H1 (cell line): ENCODE measurements around the gene DDR1. TPM values are rescaled to one million over a fixed set of nuclear protein-coding genes. Genes with fewer than 3 reads are reported as not detected.

Source experiments
- CTCF ChIA-PET: fragments of 300-600 bp; sonication (Branson Sonifier 250); formaldehyde crosslinking; loops from one replicate; lab custom pipeline; 2021; ENCODE audit not compliant: partially characterized antibody; lab: Charles Lee
- POLR2A ChIA-PET: fragments of 300-600 bp; sonication (Branson Sonifier 250); formaldehyde crosslinking; loops from one replicate; lab custom pipeline; 2021; ENCODE audit warnings: inconsistent platforms; ENCODE audit not compliant: partially characterized antibody; lab: Charles Lee
- DNase-seq, 2 experiments: peaks; one replicate each; pipeline versions ENCODE4 v3.0.0 to v3.0.0-alpha.2; 2010 to 2022; ENCODE audit warnings: low spot score in 2 of 2, low read depth in 1 of 2, mixed read lengths in 1 of 2
- FAIRE-seq: peaks from 2 replicates; lab custom pipeline; 2011; peaks lifted over from hg19 to GRCh38; lab: Jason Lieb, UNC
- H2AFZ ChIP-seq: 2 replicates; pipeline ENCODE4 v1.8.1; 2012; ENCODE audit warnings: low read length, inconsistent platforms
- H2AK5ac ChIP-seq: 2 replicates; pipeline ENCODE4 v1.6.1; 2013; ENCODE audit warnings: low read depth, low read length
- H2BK120ac ChIP-seq: replicated peaks from 2 replicates; pipeline ENCODE3; 2013; ENCODE audit warnings: low read depth, low read length, inconsistent platforms
- H2BK12ac ChIP-seq: 2 replicates; pipeline ENCODE4 v1.6.1; 2013; ENCODE audit warnings: low read depth, low read length
- H2BK15ac ChIP-seq: 2 replicates; pipeline ENCODE4 v1.6.1; 2013; ENCODE audit warnings: low read length
- H2BK20ac ChIP-seq: 2 replicates; pipeline ENCODE4 v1.6.1; 2013; ENCODE audit warnings: low read length
- H2BK5ac ChIP-seq: 2 replicates; pipeline ENCODE4 v1.6.1; 2013; ENCODE audit warnings: low read depth, low read length
- H3K14ac ChIP-seq: 2 replicates; pipeline ENCODE4 v1.6.1; 2013; ENCODE audit warnings: inconsistent platforms; ENCODE audit not compliant: insufficient read length
- H3K18ac ChIP-seq: 2 replicates; pipeline ENCODE4 v1.6.1; 2013; ENCODE audit warnings: low read length; ENCODE audit errors: extremely low read depth
- H3K23ac ChIP-seq: 2 replicates; pipeline ENCODE4 v1.6.1; 2013; ENCODE audit warnings: inconsistent platforms; ENCODE audit not compliant: insufficient read length
- H3K23me2 ChIP-seq: 2 replicates; pipeline ENCODE4 v1.6.1; 2013; ENCODE audit warnings: low read depth, low read length
- H3K27ac ChIP-seq: 2 replicates; pipeline ENCODE4 v1.6.1; 2011; ENCODE audit warnings: low read depth, low read length, inconsistent platforms
- H3K27me3 ChIP-seq, 4 experiments: replicated peaks in 1 of 4; 1 replicate in 1 of 4; 2 replicates in 3 of 4; pipeline versions ENCODE4 v1.6.1 to v1.8.1; 2011 to 2013; ENCODE audit warnings: low read length in 3 of 4, mild to moderate bottlenecking in 3 of 4, inconsistent platforms in 2 of 4, mixed read lengths in 2 of 4, moderate library complexity in 1 of 4; ENCODE audit not compliant: control insufficient read depth in 3 of 4, insufficient read depth in 3 of 4; ENCODE audit errors: extremely low read depth in 1 of 4
- H3K36me3 ChIP-seq, 4 experiments: 2 replicates each; pipeline versions ENCODE4 v1.6.1 to v1.8.1; 2011 to 2013; ENCODE audit warnings: mild to moderate bottlenecking in 4 of 4, low read length in 3 of 4, moderate library complexity in 2 of 4, control low read depth in 1 of 4, inconsistent platforms in 1 of 4; ENCODE audit not compliant: insufficient read depth in 4 of 4, control insufficient read depth in 2 of 4
- H3K4ac ChIP-seq: replicated peaks from 2 replicates; pipeline ENCODE3; 2013; ENCODE audit warnings: low read length, low read depth, mixed read lengths, inconsistent platforms; ENCODE audit not compliant: insufficient read length
- H3K4me1 ChIP-seq, 4 experiments: replicated peaks in 1 of 4; 1 replicate in 1 of 4; 2 replicates in 3 of 4; pipeline versions ENCODE4 v1.6.1 to v1.8.1; 2011 to 2013; ENCODE audit warnings: low read length in 3 of 4, inconsistent platforms in 2 of 4, mixed read lengths in 1 of 4; ENCODE audit not compliant: insufficient read depth in 4 of 4, control insufficient read depth in 3 of 4
- H3K4me2 ChIP-seq, 2 experiments: 2 replicates each; pipeline versions ENCODE4 v1.6.1 to v1.8.1; 2011 to 2013; ENCODE audit warnings: low read depth in 2 of 2, low read length in 2 of 2, control low read depth in 1 of 2, inconsistent platforms in 1 of 2, mild to moderate bottlenecking in 1 of 2; ENCODE audit not compliant: insufficient read depth in 1 of 2
- H3K4me3 ChIP-seq, 4 experiments: fragments of 200-600, 300-600 bp in 1 of 4; sonication (generic), shearing (Covaris generic), sonication (Bioruptor Twin) in 1 of 4; 2 replicates each; pipeline versions ENCODE4 v1.5.1 to v1.8.1; 2011 to 2016; ENCODE audit warnings: low read length in 4 of 4, low read depth in 3 of 4, control low read depth in 2 of 4, inconsistent platforms in 2 of 4, mild to moderate bottlenecking in 2 of 4, mixed read lengths in 1 of 4, moderate library complexity in 1 of 4; ENCODE audit not compliant: insufficient read depth in 2 of 4; ENCODE audit errors: extremely low read depth in 1 of 4
- H3K56ac ChIP-seq: replicated peaks from 2 replicates; pipeline ENCODE3; 2013; ENCODE audit warnings: low read depth, mild to moderate bottlenecking, mixed read lengths, low read length, inconsistent platforms; ENCODE audit not compliant: insufficient read length
- H3K79me1 ChIP-seq: 2 replicates; pipeline ENCODE4 v1.6.1; 2013; ENCODE audit warnings: low read depth, low read length, control low read depth
- H3K79me2 ChIP-seq, 2 experiments: 2 replicates each; pipeline versions ENCODE4 v1.6.1 to v1.8.1; 2012 to 2013; ENCODE audit warnings: low read length in 2 of 2, mild to moderate bottlenecking in 2 of 2, inconsistent platforms in 1 of 2; ENCODE audit not compliant: insufficient read depth in 2 of 2, control insufficient read depth in 1 of 2
- H3K9ac ChIP-seq, 4 experiments: replicated peaks in 1 of 4; 1 replicate in 1 of 4; 2 replicates in 3 of 4; pipeline versions ENCODE4 v1.6.1 to v1.8.1; 2011 to 2013; ENCODE audit warnings: low read depth in 3 of 4, low read length in 3 of 4, control low read depth in 2 of 4, mild to moderate bottlenecking in 2 of 4, moderate library complexity in 2 of 4, inconsistent platforms in 1 of 4; ENCODE audit errors: extremely low read depth in 1 of 4
- H3K9me3 ChIP-seq, 2 experiments: 2 replicates each; pipeline versions ENCODE4 v1.6.1 to v1.8.1; 2012 to 2013; ENCODE audit warnings: mild to moderate bottlenecking in 2 of 2, moderate library complexity in 2 of 2, control low read depth in 1 of 2, inconsistent platforms in 1 of 2, low read depth in 1 of 2, low read length in 1 of 2, mixed read lengths in 1 of 2; ENCODE audit not compliant: insufficient read depth in 2 of 2
- H4K20me1 ChIP-seq, 2 experiments: replicated peaks in 1 of 2; 2 replicates each; pipeline versions ENCODE3 to v1.8.1; 2011 to 2013; ENCODE audit warnings: inconsistent platforms in 2 of 2, low read length in 2 of 2, mild to moderate bottlenecking in 1 of 2; ENCODE audit not compliant: insufficient read depth in 2 of 2, control insufficient read depth in 1 of 2
- H4K5ac ChIP-seq: 2 replicates; pipeline ENCODE4 v1.6.1; 2013; ENCODE audit warnings: low read length, low read depth, mixed read lengths, inconsistent platforms; ENCODE audit not compliant: insufficient read length
- H4K8ac ChIP-seq: 2 replicates; pipeline ENCODE4 v1.8.0; 2013; ENCODE audit warnings: mild to moderate bottlenecking, moderate library complexity, low read length, inconsistent platforms; ENCODE audit not compliant: insufficient read depth; ENCODE audit errors: extremely low read depth
- H4K91ac ChIP-seq: replicated peaks from 2 replicates; pipeline ENCODE3; 2013; ENCODE audit warnings: low read length, mixed read lengths, inconsistent platforms; ENCODE audit not compliant: insufficient read length
- CBX8 ChIP-seq: fragments of 300-800, 300-1000 bp; sonication (generic); IDR thresholded peaks from 2 replicates; pipeline ENCODE4 v1.7.1; 2016; ENCODE audit warnings: low read depth, low read length, borderline replicate concordance
- CHD1 ChIP-seq: IDR thresholded peaks from 2 replicates; pipeline ENCODE4 v1.6.1; 2012; ENCODE audit warnings: low read depth, low read length, improper control_type of control experiment
- CTCF ChIP-seq, 3 experiments: IDR thresholded peaks; 1 replicate in 2 of 3; 2 replicates in 1 of 3; pipeline versions ENCODE4 v1.5.1 to v1.6.1; 2011; ENCODE audit warnings: low read length in 3 of 3, mild to moderate bottlenecking in 3 of 3, inconsistent platforms in 2 of 3, low read depth in 1 of 3, moderate library complexity in 1 of 3; ENCODE audit not compliant: insufficient read depth in 1 of 3; ENCODE audit errors: control extremely low read depth in 1 of 3
- JUN ChIP-seq: IDR thresholded peaks from 2 replicates; pipeline ENCODE4 v1.6.1; 2011; ENCODE audit warnings: low read depth, mild to moderate bottlenecking, improper control_type of control experiment, low read length
- NRF1 ChIP-seq: IDR thresholded peaks from 2 replicates; pipeline ENCODE4 v1.6.1; 2011; ENCODE audit warnings: mild to moderate bottlenecking, low read depth, low read length, improper control_type of control experiment
- PHF8 ChIP-seq: fragments of 200-600 bp; sonication (generic); conservative IDR thresholded peaks from 2 replicates; pipeline ENCODE4 v1.7.1; 2012; ENCODE audit warnings: low read depth, mild to moderate bottlenecking, inconsistent platforms, low read length, moderate library complexity
- SP2 ChIP-seq: IDR thresholded peaks from 2 replicates; pipeline ENCODE4 v1.6.1; 2012; ENCODE audit warnings: mild to moderate bottlenecking, low read length, inconsistent platforms
- SUZ12 ChIP-seq: fragments of 200-600 bp; sonication (generic); IDR thresholded peaks from 2 replicates; pipeline ENCODE4 v1.6.1; 2012; ENCODE audit warnings: mild to moderate bottlenecking, inconsistent platforms, low read length, moderate library complexity, mixed read lengths
- TAF7 ChIP-seq: optimal IDR thresholded peaks from 2 replicates; pipeline ENCODE3; 2011; ENCODE audit warnings: low read depth, mild to moderate bottlenecking, inconsistent platforms, low read length, moderate library complexity, borderline replicate concordance
- YY1 ChIP-seq: IDR thresholded peaks from 2 replicates; pipeline ENCODE4 v1.6.1; 2011; ENCODE audit warnings: low read depth, mild to moderate bottlenecking, low read length
- WGBS, 2 experiments: shearing (Covaris generic) in 1 of 2; methylation state at CpG; one replicate each; pipeline versions ENCODE4 v1.1.6 to v1.1.7; 2013 to 2015; ENCODE audit warnings: low lambda C conversion rate in 2 of 2, mixed read lengths in 2 of 2, inconsistent platforms in 1 of 2, low coverage in 1 of 2, missing lambda C conversion rate in 1 of 2; ENCODE audit not compliant: insufficient replicate concordance in 2 of 2, insufficient coverage in 1 of 2, insufficient read length in 1 of 2; ENCODE audit errors: extremely low coverage in 1 of 2, missing lambda C conversion rate in 1 of 2; 5-methylcytosine and 5-hydroxymethylcytosine counted together
- polyA plus RNA-seq, 7 experiments: library from polyadenylated mRNA; depleted of rRNA in 3 of 7; stranded (reverse) in 5 of 7; unstranded in 2 of 7; fragments of >200 nt in 5 of 7; fragments of 200-250 nt in 2 of 7; gene quantifications; 1 replicate in 5 of 7; 2 replicates in 1 of 7; 4 replicates in 1 of 7; pipeline versions ENCODE4 v1.2.1 to v1.2.3, GENCODE V29; 2011 to 2013; ENCODE audit warnings: missing spikeins in 2 of 7, mixed read lengths in 2 of 7
- total RNA-seq: library from RNA; stranded (reverse); fragmentation: NEBNext Ultra II Directional; extraction: Animal tissue kit (Norgen Biotek cat#: 25700); gene quantifications from 2 replicates; pipeline ENCODE4 v1.2.1, GENCODE V29; 2021

DDR1 gene
- total and polyA plus RNA-seq, 2 of the 8 experiments (the other 6 are each of a cell fraction or from before 2014, with no cell fraction given) = 99.4 to 181 TPM

GRCh38 chr6:30871592-30872183, 12.6 kb upstream of the DDR1 start:
- no peak overlapping the region for H3K23ac ChIP-seq
- H2BK12ac ChIP-seq = no peak overlapping the region
- no peak overlapping the region for H3K14ac ChIP-seq
- H4K5ac ChIP-seq = no peak overlapping the region
- H2BK120ac ChIP-seq = no peak overlapping the region
- H2BK15ac ChIP-seq = no peak overlapping the region
- DNase-seq (no peak), FAIRE-seq (no peak)
- peaks cover 35 to 53% of the 10 kb centered on the region in 2 experiments for H3K9me3 ChIP-seq
- no peak overlapping the region for H3K9ac ChIP-seq
- H2AK5ac ChIP-seq = no peak overlapping the region
- no peak overlapping the region for H2BK5ac ChIP-seq
- H3K4me2 ChIP-seq = no peak overlapping the region
- H3K23me2 ChIP-seq = no peaks in the 10 kb centered on the region
- H3K18ac ChIP-seq = no peak overlapping the region
- ChIA-PET CTCF (interaction anchor here (29.0 kb wide), 1 partner anchor 35 kb away, joined by 610 read pairs; no protein-coding TSS in a partner anchor), POLR2A (interaction anchor here (19.5 kb wide), 1 partner anchor 37 kb away, joined by 452 read pairs; no protein-coding TSS in a partner anchor)
- H2BK20ac ChIP-seq = no peak overlapping the region
- H2AFZ ChIP-seq = no peak overlapping the region
- peaks cover 0 to 5% (median 0%) of the 10 kb centered on the region in 4 experiments; a peak in 1 of 8 replicates for H3K36me3 ChIP-seq
- no peak overlapping the region for H3K4ac ChIP-seq
- H3K4me1 ChIP-seq = no peaks in the 10 kb centered on the region
- no peak overlapping the region for H4K91ac ChIP-seq
- no peak overlapping the region for H4K8ac ChIP-seq
- H3K79me2 ChIP-seq = no peaks in the 10 kb centered on the region
- no peaks in the 10 kb centered on the region for H3K27me3 ChIP-seq
- H3K56ac ChIP-seq = no peak overlapping the region
- no peaks in the 10 kb centered on the region for H3K79me1 ChIP-seq
- H3K27ac ChIP-seq = no peak overlapping the region
- H3K4me3 ChIP-seq = no peak overlapping the region
- no peaks in the 10 kb centered on the region for H4K20me1 ChIP-seq
- 65% methylated on average over 4 of the region's 4 CpGs; no CpG with 5 or more reads in 1 of the 2 experiments for WGBS, 2 experiments
- TF ChIP-seq CHD1 (no peak), SP2 (no peak), CBX8 (no peak), NRF1 (no peak), YY1 (no peak), CTCF (IDR thresholded peaks at IDR 0.05; ENCODE audit: control extremely low read depth in 1 of 3, insufficient read depth in 1 of 3, low read depth in 1 of 3, low read length in 3 of 3) (no peak), PHF8 (no peak), JUN (no peak), TAF7 (no peak), SUZ12 (no peak)
